ENCODE results near the gene SLC39A1. TPM values are rescaled to one million over a fixed set of nuclear protein-coding genes. Genes with fewer than 3 reads are reported as not detected.
"Not testable (repeated sequence)": the region's sequence is repeated elsewhere in the genome, so short reads cannot be mapped to it uniquely, and the experiment has no call there.

Gene SLC39A1
- total RNA-seq = 86.8 and 136 TPM in 2 replicates

- peak; percentile 94 to 98 for DNase-seq (ENCODE audit: low read depth in 2 of 2)
Observed at GRCh38 chr1:153963030-153963849, at the start of gene SLC39A1. TSS of gene SLC39A1 (minus strand) at chr1:153963537. CDS start at chr1:153962715, 822 bp downstream.

- not testable (repeated sequence) for DNase-seq (ENCODE audit: low read depth in 2 of 2)
Observed at GRCh38 chr1:154012543-154012942, 49.2 kb upstream of the SLC39A1 start.

GRCh38 chr1:154012129-154012528, 48.8 kb upstream of the SLC39A1 start:
- no peak for DNase-seq (ENCODE audit: low read depth in 2 of 2)

GRCh38 chr1:154006136-154006535, 42.8 kb upstream of the SLC39A1 start:
- DNase-seq (ENCODE audit: low read depth in 2 of 2) = no peak

GRCh38 chr1:154000420-154000819, 37.1 kb upstream of the SLC39A1 start:
- no peak for DNase-seq (ENCODE audit: low read depth in 2 of 2)

- DNase-seq (ENCODE audit: low read depth in 2 of 2) = not testable (repeated sequence)
Observed at GRCh38 chr1:153996882-153997281, 33.5 kb upstream of the SLC39A1 start.

GRCh38 chr1:153995640-153996039, 32.3 kb upstream of the SLC39A1 start:
- no peak for DNase-seq (ENCODE audit: low read depth in 2 of 2)

- DNase-seq (ENCODE audit: low read depth in 2 of 2) = no peak
Observed at GRCh38 chr1:153995202-153995601, 31.9 kb upstream of the SLC39A1 start.

GRCh38 chr1:153991806-153992205, 28.5 kb upstream of the SLC39A1 start:
- no peak for DNase-seq (ENCODE audit: low read depth in 2 of 2)

- no peak for DNase-seq (ENCODE audit: low read depth in 2 of 2)
Observed at GRCh38 chr1:153991151-153991630, 27.9 kb upstream of the SLC39A1 start.

GRCh38 chr1:153990468-153991150, 27.3 kb upstream of the SLC39A1 start, which contains the start of gene RPS27:
TSS of gene RPS27 (plus strand) at chr1:153990762. CDS start at chr1:153990797, 35 bp downstream.
- DNase-seq (ENCODE audit: low read depth in 2 of 2) = peak; percentile 97

GRCh38 chr1:153987621-153988020, 24.3 kb upstream of the SLC39A1 start:
- no peak for DNase-seq (ENCODE audit: low read depth in 2 of 2)

- peak; percentile 46 to 90 for DNase-seq (ENCODE audit: low read depth in 2 of 2)
Observed at GRCh38 chr1:153985941-153986761, 22.8 kb upstream of the SLC39A1 start, which contains the start of gene RAB13. TSS of gene RAB13 (minus strand) at chr1:153986339. CDS start at chr1:153986236, 103 bp downstream.

- DNase-seq (ENCODE audit: low read depth in 2 of 2) = peak in 1 of 2 donors; percentile 63
Observed at GRCh38 chr1:153985341-153985912, 22.1 kb upstream of the SLC39A1 start.

- no peak for DNase-seq (ENCODE audit: low read depth in 2 of 2)
Observed at GRCh38 chr1:153984123-153984894, 21.0 kb upstream of the SLC39A1 start.

- not testable (repeated sequence) for DNase-seq (ENCODE audit: low read depth in 2 of 2)
Observed at GRCh38 chr1:153981735-153982134, 18.4 kb upstream of the SLC39A1 start.

- DNase-seq (ENCODE audit: low read depth in 2 of 2) = not testable (repeated sequence)
Observed at GRCh38 chr1:153979091-153979490, 15.8 kb upstream of the SLC39A1 start.

- no peak for DNase-seq (ENCODE audit: low read depth in 2 of 2)
Observed at GRCh38 chr1:153978274-153978909, 15.1 kb upstream of the SLC39A1 start.

Data from dermis microvascular lymphatic vessel endothelial cell (primary cell).